NCI-H2107 treated with DMSO at 0.1 percent for 48 hours (cell line): ENCODE data around the gene GFPT2.

Source experiments
- DNase-seq: peaks from one replicate; lab custom pipeline; 2025; ENCODE audit not compliant: unreplicated experiment; lab: John Stamatoyannopoulos, UW

Gene GFPT2

DNA sequence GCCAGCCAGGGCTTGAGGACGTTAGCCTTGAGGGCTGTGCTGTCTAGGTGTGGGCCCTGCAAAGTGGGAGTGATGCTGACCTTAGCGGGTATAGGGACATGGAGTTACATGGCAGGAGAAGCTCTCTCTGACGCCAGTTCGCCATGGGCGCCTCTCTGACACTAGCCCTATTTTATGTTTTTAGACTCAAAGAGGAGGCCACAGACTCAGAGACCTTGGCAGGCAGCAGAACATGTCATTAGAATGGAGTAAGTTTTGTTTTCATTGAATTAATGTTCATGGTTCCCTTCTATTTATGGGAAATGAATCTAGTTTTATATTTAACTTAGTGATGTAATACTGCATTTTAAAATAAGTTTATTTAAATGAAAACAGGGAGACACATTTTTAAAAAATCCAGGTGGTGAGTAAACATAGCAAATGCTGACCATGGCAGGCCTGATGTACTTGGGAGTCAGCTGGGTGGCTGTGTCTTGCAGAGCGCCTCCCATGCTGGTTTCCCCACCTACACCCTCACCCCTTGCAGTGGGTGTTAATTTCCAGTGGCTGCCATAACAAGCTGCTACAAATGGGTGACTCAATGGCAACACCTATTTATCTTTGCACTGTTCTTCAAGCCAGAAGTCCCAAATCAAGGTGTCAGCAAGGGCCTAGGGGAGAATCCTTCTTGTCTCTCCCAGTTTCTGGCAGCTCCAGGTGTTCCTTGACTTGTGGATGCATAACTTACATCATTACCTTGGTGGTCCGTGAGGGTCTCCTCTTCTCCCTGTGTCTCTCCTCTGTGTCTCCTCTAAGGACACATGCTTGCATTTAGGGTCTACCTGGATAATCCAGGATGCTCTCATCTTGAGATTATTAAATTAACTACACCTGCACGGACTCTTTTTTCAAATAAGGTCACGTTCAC, 25.6 kb upstream of the GFPT2 start:
- DNase-seq, result no peak

DNA sequence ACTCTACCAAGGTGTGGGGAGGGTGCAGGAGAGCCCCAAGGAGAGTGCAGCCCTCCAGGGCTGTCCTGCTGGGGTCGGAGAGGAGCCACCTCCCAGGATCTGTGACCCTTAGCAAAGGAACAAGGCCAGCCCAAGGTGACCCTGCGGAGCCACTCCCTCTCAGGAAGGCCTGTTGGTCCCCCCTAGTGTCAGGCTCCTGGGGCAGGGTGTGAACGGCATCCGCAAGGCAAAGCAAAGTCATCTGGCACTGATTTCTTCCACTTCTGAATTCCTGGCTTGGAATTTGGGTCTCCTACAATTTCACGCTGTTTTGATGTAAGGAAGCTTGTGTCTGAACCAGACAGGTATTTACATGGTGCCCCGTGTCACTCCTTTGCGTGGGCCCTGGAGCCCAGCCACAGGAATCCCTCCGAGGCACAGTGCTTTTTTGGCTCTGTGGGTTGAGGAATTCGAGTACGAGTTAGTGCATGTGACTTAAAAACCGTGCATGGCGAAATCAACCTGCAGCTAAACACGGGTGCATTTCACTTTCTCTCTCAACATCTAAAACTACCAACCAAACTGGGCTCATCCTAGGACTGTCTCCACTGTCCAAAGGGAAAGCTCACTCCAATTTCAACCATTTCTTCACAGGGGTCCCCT, 24.5 kb upstream of the GFPT2 start:
- no peak for DNase-seq

DNA sequence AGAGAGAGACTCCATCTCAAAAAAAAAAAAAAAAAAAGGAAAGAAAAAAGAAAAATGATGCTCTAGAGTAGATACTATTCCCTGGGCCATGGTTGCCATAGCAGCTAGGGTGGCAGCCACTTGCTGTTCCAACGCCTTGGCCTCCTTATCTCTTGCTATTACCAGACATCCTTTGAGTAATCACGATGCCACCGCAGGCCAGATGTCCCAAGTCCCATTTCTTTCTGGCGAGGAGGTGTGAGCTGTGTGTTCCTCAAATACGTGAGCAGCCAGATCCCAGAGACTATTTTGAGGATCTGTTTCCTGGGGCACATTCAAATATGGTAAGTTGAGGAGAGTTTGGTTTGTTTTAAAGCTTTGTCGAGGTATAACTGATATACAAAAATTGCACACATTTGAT, 23.4 kb upstream of the GFPT2 start:
- no peak for DNase-seq

DNA sequence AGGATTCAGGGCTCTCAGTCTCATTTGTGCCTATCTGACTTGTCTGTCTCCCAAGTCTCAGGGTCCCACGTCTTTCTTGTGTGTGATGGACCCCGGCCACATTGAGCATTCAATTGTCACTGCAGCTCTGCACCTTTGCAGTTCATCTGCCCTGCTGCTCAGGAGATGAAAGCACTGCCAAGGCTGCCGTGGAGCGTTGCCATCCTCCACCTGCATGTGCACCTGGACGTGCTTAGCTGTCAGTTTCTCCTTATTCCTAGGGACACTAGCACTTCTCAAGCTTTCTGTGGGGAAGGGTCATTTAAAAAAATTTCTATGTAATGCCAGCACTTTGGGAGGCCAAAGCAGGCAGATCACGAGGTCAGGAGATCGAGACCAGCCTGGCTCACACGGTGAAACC, 22.8 kb upstream of the GFPT2 start:
- no peak for DNase-seq

DNA sequence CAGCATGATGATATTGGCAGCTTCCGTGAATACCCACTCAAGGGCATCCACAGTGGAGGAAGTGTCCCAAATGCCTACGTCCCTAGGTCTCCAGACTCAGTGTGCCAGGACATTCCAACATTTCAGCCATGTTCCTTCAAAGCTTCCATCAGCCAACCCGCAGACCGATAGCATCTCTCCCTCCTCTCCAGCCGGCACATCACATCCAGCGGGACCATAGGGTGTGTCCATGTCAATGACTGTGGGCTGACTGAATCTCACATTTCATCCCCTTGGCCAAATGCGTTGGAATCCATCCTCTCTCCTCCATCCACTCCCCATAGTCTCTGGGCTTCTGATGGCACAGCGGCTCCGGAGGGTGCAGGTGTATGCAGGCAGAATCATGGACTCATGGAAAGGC, 22.2 kb upstream of the GFPT2 start:
- no peak for DNase-seq

DNA sequence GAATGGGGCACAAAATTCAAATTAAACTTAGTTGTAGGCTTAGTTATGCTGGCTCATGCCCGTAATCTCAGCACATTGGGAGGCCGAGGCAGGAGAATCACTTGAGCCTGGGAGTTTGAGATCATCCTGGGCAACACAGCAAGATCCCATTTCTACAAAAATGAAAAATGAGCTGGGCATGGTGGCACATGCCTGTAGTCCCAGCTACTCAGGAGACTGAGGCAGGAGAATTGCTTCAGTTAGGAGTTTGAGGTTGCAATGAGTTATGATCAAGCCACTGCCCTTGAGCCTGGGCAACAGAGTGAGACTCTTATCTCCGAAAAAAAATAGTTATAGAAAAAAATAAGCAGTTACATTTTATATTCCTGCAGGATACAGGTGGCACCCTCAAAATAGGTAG, 20.7 kb upstream of the GFPT2 start:
- DNase-seq, result no peak

DNA sequence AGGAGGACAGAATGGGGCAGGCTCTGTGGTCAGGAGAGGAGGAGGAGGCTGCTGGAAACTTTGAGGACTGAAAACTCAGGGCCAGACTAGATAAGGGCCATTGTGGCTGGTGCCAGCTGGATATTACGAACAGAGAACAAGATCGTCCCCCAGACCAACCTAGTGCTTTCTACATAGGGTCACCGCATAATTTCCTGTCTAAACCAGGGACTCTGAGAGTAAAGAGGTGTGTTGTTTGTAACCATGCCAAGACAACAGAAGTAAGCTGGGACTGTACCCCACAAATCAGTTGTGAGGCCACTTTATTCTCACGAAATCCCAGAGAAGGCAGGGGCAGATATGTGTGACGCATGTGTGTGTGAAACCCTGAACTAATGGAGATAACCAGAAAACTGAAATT, 20.3 kb upstream of the GFPT2 start:
- no peak for DNase-seq

DNA sequence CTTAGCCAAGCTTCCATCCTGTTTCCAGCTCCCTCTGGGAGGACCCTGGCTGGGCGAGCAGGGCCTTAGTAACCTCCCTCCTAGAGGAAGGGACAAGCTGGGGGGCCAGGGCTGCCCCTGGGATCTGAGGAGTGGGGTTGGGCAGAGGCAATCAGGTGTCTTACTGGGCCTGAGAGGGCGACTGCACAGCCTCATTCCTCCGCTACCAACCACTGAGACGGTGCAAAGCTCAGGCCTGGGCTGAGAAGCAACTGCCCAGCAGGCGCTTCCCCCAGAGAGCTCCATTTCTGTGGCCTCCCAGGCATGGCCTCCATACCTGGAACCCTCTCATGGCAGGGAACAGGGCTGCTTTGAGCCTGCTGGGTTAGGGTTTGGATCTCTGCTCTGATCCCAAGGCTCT, 18.8 kb upstream of the GFPT2 start:
- DNase-seq, result no peak

DNA sequence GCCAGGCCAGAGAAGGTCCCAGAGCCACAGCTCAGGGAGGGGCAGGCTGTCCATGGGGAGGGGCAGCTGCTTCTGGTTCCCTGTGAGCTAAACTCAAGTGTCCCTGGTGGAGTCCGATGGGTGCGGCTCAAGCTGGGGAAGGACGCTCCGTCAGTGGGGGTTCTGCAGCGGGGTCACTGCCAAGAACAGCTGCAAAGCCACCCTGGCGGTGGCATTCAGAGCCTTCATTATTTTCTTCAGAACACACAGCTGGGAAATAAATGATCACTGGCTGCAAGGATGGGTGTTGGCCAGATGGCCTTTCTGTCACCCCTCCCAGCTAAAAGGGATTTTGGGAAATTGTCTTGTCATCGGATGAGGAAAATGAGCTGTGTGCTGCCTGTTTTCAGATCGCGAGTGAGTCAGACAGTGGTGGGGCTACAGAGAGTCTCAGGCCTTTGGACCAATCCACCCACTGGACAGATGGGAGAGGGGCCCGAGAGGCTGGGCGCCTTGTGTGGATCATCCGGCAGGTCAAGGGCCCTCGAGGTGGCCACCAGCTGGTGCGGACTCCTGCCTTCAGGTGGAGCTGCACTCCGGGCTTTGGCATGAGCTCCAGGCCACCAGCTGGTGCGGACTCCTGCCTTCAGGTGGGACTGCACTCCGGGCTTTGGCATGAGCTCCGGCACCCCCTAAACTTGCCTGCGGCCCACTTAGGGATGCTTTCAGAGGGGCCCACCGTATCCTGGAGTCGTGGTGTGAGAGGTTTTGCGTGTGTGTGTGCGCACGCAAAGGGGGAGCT, 17.9 kb upstream of the GFPT2 start:
- DNase-seq, result no peak

DNA sequence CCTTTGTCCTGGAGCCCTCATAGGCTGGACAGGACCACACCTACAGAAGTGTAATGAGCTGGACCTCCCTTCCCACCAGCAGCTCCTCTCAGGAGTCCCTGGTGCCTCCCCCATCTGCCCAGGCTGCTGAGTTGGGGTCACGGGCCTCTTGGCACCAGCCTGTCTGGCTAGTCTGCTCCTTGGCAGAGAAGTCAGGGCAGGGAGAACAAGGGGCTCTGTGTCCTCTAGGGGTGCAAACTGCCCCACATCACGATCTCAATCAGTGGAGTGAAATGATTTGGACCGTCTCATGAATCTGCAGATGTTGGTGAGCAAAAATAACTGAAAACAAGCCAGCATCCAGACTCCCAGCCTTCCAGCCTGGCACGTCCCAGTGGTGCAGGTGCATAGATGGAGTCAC, 14.9 kb upstream of the GFPT2 start:
- DNase-seq, result no peak

DNA sequence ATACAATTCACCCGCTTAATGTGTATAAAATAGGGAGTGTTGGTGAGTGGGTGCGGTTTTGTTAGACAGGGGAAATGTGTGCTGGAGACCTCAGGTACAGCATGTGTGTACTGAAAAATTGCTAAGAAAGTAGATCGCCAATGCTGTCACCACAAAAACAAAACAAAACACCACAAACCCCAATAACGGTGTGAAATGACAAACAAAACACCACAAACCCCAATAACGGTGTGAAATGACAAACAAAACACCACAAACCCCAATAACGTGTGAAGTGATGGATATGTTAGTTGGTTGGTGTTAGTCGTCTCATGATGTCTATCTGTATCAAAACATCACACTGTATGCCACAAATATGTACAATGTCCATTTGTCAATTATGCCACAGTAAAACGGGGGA, 14.2 kb upstream of the GFPT2 start:
- DNase-seq, result no peak

DNA sequence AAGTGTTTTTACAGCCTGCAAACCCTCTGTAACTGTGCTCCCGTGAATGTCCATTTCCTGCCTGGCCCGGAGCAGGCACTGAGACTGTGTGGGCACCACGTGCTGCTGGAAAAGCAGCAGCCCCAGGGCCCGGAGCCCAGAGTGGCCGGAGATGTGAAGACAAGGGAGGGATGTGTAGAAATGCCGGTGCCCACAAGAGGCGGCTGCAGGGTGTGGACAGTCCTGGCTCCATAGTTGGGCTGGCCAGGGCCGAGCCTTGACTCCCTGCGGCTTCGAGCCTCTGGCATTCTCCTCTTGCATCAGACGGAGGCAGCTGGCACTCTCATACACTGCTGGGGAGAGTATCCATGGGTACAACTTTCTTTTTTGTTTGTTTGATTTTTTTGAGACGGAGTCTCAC, 13.2 kb upstream of the GFPT2 start:
- no peak for DNase-seq

DNA sequence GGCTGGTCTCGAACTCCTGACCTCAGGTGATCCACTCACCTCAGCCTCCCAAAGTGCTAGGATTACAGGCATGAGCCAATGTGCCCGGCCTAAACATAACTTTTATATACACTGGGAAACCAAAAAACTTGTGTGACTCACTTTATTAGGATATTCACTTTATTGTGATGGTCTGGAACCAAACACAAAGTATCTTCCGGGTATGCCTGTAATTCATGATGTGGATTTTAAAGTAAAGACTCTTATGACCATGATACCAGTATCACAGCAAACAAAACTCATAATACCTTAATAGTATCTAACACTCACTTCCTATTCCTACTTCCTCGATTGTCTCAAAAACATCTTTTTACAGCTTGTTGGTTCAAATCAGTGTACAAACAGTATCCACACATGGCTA, 12.7 kb upstream of the GFPT2 start:
- DNase-seq, result no peak

DNA sequence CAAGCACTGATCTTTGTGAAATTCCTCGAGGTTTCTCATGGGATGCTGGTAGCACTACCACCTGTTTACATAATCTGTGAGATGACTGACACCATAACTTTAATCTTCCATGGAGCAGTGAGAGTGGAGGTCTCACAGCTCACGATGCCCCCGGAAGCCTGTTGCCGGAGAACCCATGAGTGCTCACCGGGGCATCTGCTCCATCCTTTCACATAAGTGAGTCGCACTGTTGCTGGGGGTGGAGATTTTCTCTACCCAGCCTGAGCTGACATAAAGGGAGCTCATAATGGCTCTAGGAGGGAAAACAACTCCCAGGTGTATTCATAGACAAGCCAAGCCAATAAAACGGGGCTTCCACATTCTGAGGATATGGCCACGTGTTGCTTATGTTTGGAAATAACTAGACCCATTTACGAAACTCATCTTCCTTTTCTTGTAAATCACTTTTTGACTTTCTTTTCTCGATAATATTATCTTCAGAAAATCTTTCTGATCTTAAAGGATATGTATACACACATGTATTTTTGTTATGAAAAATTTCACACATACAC, 11.2 kb upstream of the GFPT2 start:
- DNase-seq, result no peak

DNA sequence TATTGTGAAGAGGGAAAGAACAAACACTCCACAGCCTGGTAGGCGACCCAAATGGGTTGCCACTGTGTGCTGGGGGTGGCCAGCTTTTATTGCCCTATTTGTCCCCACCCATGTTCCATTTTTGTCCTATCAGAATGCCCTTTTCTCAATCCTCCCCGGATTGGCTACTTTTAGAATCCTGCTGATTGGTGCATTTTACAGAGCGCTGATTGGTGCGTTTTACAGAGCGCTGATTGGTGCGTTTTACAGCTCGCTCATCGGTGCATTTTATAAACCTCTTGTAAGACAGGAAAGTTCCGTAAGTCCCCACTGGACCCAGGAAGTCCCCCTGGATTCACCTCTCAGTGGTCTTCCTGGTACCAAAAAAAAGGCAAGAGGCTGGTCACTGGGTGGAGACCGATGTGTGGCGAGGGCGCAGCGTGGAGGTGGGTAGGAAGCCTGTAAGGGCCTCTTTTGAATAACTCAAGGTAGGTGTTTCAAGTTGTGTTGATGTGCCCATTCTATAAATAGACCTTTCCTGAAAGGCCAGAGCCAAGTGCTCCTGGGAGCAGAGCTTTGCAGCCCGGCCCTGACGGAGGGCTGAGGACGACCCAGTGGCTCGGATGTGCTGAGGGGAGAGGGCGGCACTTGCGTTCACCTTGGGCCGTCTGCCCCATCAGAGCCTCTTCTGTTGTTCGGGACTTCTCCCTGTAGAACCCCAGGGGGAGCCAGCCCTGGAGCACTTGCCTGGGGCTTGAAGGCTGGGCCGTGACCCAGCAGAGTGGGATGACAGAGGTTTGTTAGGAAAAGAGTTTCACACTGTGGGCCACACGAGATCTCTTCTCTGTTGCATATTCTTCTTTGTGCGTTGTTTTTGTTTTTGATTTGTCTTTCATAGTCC, 7.2 kb upstream of the GFPT2 start:
- no peak for DNase-seq

DNA sequence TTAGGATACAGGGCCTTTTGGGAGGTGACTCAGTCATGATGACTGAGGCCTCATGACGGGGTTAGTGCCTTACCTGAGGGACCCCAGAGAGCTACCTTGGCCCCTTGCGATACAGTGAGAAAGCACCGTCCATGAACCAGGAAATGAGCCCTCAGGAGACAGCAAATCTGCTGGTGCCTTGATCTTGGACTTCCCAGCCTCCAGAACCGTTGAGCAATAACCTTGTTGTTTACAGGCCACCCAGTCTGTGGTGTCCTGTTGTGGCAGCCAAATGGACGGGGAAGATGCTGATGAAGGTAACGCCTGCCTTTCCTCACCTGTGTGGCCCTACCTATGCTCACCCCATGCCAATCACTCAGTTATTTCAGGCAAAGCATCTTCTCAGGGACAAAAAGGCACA, 5.6 kb upstream of the GFPT2 start:
- DNase-seq, result no peak

DNA sequence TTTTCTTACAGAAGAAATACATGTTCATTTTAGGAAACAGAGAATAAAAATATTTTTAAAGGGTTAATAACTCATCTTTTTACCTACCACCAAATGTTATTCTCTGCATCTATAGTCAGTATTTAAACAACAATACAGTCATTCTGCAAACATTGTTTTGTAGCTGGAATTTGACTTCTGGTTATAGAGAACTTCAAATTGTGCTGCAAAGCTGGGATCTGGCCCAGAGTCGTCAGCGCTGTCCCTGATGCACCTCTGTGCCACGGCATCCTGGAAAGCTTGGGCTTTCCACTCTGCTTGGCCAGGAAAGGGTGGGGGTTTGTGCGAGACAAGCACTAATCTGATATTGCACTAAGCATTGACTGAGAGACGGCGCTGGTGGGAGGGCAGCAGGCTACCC, 5.0 kb upstream of the GFPT2 start:
- no peak for DNase-seq

DNA sequence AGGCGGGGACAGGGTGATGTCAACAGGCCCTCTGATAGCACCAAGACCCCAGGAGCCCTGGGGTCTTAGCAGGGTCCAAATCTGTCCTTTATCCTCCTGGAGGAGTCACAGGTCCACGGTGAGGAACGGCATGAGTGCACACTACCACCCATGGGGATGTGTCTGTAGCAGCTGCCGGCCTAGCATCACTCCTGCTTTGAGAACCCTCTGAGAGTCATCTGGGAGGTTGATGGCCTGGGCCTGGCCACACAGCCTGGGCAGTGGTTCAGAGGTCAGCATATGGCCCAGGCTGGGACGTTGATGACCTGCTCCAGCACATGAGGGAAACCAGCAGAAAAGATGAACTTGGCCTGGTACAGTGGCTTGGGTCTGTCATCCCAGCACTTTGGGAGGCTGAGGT, 1.8 kb upstream of the GFPT2 start:
- DNase-seq, result no peak

DNA sequence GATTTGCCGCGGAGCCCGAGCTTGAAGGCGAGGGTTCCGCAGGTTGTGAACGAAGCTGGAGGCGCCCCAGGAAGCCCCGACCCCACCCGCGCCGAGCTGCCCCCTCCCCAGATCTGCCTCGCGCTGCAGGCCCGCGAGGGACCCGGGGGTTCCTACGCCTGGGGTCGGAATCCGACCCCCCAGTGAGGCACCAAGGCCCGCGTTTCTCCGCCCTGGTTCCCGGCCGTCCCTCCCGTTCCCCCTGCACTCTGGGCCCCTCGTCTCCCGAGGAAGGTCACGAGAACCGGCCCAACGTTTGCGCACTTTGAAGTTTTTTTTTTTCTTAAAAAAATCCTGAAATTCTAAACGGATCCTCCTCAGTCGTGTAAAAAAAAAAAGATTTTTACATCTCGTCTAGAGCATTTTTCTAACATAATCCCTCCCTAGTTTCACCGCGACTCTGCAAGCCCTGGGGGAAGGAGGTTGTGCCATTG, 880 bp upstream of the GFPT2 start:
- DNase-seq, result no peak
